Epidermal melanocyte (primary cell): ENCODE measurements around the gene SPTLC1.
"Not testable (repeated sequence)": the region's sequence is repeated elsewhere in the genome, so short reads cannot be mapped to it uniquely, and the experiment has no call there.

Experiments
- DNase-seq: peaks from one replicate; pipeline ENCODE4 v3.0.0; 2011; ENCODE audit warnings: low spot score; ENCODE audit not compliant: insufficient read length

SPTLC1 gene

GRCh38 chr9:92115071-92115858 is at the start of gene SPTLC1:
Gene SPTLC1 (minus strand): TSS chr9:92115413. CDS start chr9:92115370, 43 bp downstream.
- peak; percentile 97 for DNase-seq

GRCh38 chr9:92164975-92165374 is 49.8 kb upstream of the SPTLC1 start:
- no peak for DNase-seq

GRCh38 chr9:92164490-92164889 is 49.3 kb upstream of the SPTLC1 start:
- no peak for DNase-seq

- no peak for DNase-seq
Observed at GRCh38 chr9:92163276-92163675, 48.1 kb upstream of the SPTLC1 start.

- DNase-seq = no peak
Observed at GRCh38 chr9:92160786-92161185, 45.6 kb upstream of the SPTLC1 start.

GRCh38 chr9:92159058-92159457 is 43.8 kb upstream of the SPTLC1 start:
- no peak for DNase-seq

GRCh38 chr9:92158097-92158601 is 42.9 kb upstream of the SPTLC1 start:
- no peak for DNase-seq

- not testable (repeated sequence) for DNase-seq
Observed at GRCh38 chr9:92155736-92156135, 40.5 kb upstream of the SPTLC1 start.

- DNase-seq = no peak
Observed at GRCh38 chr9:92155221-92155620, 40.0 kb upstream of the SPTLC1 start.

GRCh38 chr9:92153466-92154415 is 38.5 kb upstream of the SPTLC1 start:
- not testable (repeated sequence) for DNase-seq

- no peak for DNase-seq
Observed at GRCh38 chr9:92151691-92152393, 36.6 kb upstream of the SPTLC1 start.

- not testable (repeated sequence) for DNase-seq
Observed at GRCh38 chr9:92150501-92151470, 35.6 kb upstream of the SPTLC1 start.

GRCh38 chr9:92147852-92148180 is 32.6 kb upstream of the SPTLC1 start:
- no peak for DNase-seq

GRCh38 chr9:92147030-92147851 is 32.0 kb upstream of the SPTLC1 start:
- DNase-seq = no peak

- DNase-seq = no peak
Observed at GRCh38 chr9:92146610-92147009, 31.4 kb upstream of the SPTLC1 start.

- not testable (repeated sequence) for DNase-seq
Observed at GRCh38 chr9:92145784-92146183, 30.6 kb upstream of the SPTLC1 start.

GRCh38 chr9:92142329-92142728 is 27.1 kb upstream of the SPTLC1 start:
- no peak for DNase-seq

GRCh38 chr9:92141144-92142129 is 26.2 kb upstream of the SPTLC1 start:
- DNase-seq = no peak
